ENCODE measurements around the gene LIPC.

DNA sequence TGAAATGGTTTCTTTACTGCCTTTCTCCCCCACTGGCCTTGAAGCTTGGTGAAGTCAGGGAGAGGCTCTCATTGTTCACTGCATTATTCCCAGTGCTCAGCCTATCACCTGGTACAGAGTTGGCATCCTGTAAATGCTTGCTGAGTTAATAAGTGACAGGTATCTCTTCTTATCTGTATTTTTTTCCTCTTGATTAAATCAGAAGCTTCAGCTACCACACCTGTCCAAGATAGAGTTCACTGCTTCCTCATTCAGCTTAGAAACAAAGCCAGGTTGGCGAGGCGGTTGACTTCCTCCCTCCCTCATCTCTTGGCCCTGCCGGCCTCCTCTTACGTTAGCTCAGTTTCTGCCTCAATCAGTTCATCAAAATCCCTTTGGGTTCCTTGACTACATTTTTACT is 142.8 kb downstream of the LIPC start:
- TF ChIP-seq, protein P1, sequence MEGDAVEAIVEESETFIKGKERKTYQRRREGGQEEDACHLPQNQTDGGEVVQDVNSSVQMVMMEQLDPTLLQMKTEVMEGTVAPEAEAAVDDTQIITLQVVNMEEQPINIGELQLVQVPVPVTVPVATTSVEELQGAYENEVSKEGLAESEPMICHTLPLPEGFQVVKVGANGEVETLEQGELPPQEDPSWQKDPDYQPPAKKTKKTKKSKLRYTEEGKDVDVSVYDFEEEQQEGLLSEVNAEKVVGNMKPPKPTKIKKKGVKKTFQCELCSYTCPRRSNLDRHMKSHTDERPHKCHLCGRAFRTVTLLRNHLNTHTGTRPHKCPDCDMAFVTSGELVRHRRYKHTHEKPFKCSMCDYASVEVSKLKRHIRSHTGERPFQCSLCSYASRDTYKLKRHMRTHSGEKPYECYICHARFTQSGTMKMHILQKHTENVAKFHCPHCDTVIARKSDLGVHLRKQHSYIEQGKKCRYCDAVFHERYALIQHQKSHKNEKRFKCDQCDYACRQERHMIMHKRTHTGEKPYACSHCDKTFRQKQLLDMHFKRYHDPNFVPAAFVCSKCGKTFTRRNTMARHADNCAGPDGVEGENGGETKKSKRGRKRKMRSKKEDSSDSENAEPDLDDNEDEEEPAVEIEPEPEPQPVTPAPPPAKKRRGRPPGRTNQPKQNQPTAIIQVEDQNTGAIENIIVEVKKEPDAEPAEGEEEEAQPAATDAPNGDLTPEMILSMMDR (IDR thresholded peaks at IDR 0.05), result no peak
- no peak for TF ChIP-seq EP300 (IDR thresholded peaks at IDR 0.05; ENCODE audit: low read depth)
- peak; percentile 22 for TF ChIP-seq POLR2A (IDR thresholded peaks at IDR 0.05)
